Measurements from ENCODE around the gene CREB5.

The CREB5 gene

DNA sequence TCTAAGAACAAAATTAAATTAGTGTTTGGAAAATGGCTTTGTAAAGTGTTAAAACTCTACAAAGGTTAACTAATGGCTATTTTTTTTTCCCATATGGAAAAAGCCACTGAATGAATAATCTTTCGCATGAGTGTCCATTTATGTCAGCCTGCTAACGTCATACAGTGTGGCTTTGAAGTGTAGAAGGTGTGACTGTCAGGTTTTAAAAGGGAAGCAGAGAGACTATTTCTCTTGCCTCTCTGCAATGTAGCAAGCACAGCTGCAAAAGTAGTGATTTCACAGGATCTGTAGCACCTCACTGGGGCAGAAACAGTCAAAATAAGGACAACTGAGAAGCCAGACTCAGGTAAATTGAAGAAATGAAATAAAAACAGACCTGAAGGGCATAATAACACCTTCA is 53.4 kb downstream of the CREB5 start:
- FAIRE-seq: no peak
- no peak for TF ChIP-seq POLR2A (IDR thresholded peaks at IDR 0.05; ENCODE audit: low read depth, low read length)
- DNase-seq (ENCODE audit: insufficient read length, low spot score): no peak

DNA sequence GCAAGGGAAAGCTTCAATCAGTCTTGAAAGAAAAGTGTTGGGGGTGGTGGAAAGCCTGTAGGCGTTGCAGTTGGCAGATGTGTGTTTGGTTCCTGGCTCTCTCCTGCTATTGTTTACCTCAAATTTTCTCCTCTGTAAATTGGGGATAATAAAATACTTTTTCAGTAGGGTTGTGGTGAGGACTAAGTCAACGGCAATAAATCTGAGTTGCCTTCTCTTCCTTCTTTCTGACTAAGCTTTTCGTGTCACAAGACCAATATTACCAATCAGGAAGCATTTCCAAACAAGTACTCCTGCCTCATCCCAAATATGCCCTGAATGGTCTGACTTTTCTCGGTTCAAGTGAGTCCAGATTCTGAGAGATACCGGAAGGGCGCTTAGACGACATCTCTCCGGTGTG is 54.0 kb downstream of the CREB5 start:
- TF ChIP-seq POLR2A (IDR thresholded peaks at IDR 0.05; ENCODE audit: low read depth, low read length): no peak
- FAIRE-seq (no peak), DNase-seq (ENCODE audit: insufficient read length, low spot score) (no peak)

DNA sequence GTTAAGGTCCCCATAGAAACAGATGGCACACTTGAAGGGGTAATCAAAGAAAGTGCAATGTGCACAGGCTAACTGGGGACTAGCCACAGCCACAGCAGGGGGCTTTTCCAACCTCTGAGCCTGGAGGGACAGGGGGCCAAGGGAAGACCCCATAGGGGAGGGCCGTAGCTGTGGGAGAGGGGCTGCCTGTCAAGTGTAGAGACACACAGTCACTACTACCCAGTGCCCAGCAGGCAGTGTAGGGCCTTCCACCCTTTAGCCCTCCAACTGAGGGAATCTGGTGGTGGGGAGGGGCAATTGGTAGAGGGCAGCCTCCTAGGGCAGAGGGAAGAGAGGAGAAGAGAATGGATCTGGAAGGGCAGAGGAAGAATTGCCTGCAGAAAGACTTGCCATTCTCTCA is 54.6 kb downstream of the CREB5 start:
- DNase-seq (ENCODE audit: insufficient read length, low spot score) (no peak), FAIRE-seq (no peak)
- no peak for TF ChIP-seq POLR2A (IDR thresholded peaks at IDR 0.05; ENCODE audit: low read depth, low read length)

DNA sequence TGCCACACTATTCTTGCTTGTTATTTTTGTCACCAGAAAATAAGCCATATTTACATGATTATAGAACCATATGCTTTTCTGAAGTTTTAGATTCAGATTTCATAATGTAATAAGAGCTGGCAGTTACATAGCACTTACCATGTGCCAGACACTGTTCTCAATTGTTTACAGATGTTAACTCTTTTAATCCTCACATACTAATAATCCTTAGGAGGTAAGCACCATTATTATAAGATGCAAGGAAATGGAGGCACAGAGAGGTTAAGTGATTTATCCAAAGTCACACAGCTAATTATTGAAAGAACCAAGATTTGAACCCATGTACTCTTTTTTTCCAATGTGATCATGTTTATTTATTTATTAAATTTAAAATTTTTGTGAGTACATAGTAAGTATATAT is 57.2 kb downstream of the CREB5 start:
- no peak for FAIRE-seq
- DNase-seq (ENCODE audit: insufficient read length, low spot score): no peak
- no peak for TF ChIP-seq POLR2A (IDR thresholded peaks at IDR 0.05; ENCODE audit: low read depth, low read length)

DNA sequence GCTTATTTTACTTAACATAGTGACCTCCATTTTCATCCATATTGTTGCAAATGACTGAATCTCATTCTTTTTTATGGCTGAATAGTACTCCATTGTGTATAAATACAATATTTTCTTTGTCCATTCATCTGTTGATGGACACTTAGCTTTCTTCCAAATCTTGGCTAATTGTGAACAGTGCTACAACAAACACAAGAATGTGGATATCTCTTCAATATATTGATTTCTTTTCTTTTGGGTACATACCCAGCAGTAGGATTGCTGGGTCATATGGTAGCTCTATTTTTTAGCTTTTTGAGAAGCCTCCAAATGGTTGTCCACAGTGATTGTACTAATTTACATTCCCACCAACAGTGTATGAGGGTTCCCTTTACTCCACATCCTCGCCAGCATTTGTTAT is 58.0 kb downstream of the CREB5 start:
- DNase-seq (ENCODE audit: insufficient read length, low spot score): no peak
- FAIRE-seq: no peak
- no peak for TF ChIP-seq POLR2A (IDR thresholded peaks at IDR 0.05; ENCODE audit: low read depth, low read length)

DNA sequence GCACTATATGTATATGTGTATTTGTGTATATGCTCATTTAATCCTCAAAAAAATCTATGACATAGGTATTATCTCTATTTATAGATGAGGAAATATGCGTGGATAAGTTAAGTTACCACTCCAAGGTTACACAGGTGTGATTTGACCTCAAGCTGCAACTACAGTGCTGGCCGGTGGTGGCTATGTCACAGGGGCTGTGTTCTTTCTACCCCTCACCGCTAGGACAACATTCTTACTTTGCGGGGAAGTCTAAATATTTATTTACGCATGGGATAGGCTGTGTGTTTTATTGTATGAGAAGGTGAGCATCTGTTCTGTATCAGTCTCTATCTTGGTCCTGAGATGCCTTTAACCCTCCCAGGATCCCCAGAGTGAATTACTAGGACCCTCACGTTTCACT is 60.0 kb downstream of the CREB5 start:
- FAIRE-seq (no peak), DNase-seq (ENCODE audit: insufficient read length, low spot score) (no peak)
- no peak for TF ChIP-seq POLR2A (IDR thresholded peaks at IDR 0.05; ENCODE audit: low read depth, low read length)

DNA sequence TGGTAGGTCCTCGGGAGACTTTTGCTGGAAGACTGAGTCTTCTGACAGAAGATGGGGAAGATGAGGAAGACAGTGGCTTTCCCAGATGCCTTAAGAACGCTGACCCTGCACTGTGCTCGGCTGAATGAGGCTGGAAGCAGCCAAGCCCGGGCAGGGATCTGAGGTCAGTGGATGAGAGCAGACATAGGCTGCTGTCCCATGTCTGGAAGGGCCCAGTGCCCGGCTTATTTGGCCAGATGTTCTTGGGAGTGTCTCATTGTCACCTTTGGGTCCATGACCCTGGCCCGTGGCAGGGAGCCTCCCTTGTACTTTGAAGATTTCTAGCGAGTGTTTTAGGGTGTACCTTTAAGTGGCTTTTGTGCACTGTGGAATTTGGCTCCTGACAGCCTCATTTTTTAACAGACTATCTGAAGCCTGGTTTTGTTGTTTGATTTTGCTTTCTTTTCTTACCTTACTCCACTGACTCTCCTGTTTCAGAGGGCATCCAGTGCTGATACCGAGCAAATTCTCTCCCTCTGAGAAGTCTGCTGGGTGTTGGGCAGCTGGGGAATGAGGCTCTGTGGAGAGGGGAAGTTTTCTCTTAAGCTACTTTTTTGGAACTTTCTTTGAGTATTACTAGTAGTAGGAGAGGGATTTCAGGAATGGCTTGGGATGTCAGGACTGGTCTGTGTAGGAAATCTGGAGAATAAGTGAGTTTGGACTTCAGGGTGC is 61.4 kb downstream of the CREB5 start:
- DNase-seq (ENCODE audit: insufficient read length, low spot score) (no peak), FAIRE-seq (no peak)
- TF ChIP-seq POLR2A (IDR thresholded peaks at IDR 0.05; ENCODE audit: low read depth, low read length): no peak

DNA sequence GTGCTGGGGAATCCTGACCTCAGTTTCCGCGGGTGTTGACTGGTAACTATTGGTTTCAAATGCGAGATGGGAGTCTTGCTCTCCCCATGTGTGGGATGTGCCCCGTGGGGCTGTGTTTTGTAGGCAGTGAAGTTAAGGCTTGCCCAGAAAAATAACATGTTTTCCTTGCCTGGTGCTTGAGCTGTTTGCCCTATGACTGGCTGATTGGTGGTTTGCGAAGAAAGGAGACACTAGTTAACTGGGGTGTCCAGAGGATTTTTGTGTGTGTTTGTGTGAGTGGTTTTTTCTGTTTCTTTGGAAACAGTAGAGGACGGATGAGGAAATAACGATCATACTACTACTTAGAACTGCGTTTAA is 61.9 kb downstream of the CREB5 start:
- FAIRE-seq: no peak
- TF ChIP-seq POLR2A (IDR thresholded peaks at IDR 0.05; ENCODE audit: low read depth, low read length): no peak
- no peak for DNase-seq (ENCODE audit: insufficient read length, low spot score)

DNA sequence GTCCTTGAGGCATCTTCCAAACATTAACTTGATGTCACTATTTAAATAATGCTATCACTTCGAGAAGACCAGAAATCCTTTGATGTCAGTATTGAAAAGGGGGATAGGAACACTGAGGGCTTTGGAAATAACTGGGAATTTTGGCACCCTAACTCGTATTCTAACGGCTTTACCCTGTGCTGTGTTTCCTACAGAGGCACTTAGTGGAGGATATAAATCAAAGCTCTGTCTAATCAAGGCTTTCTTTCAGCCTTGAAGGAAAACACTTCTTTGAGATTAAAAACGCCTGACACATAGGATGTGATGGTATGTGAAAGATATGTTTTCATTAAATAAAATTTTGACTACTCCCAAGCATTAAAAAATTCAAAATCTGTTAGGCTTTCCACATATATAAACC is 62.3 kb downstream of the CREB5 start:
- DNase-seq (ENCODE audit: insufficient read length, low spot score): no peak
- no peak for TF ChIP-seq POLR2A (IDR thresholded peaks at IDR 0.05; ENCODE audit: low read depth, low read length)
- no peak for FAIRE-seq

DNA sequence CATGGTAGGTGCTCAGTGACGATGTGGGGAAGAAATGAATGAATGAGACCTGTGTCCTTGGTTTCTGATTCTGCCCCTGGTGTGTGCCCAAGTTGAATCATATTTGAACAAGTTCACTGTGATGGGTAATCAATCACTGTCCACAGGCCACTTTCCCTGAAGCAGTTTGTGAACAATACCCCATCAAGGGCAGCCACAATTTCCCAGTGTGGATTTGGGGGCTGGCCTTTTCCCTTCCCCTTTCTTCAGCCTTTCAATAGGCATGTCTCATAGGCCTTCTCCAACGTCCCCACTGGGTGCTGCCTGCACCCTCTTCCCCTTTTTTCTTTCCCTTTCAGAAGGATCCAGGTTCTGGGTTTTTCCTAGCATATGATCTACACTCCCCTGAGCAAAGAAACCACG is 64.7 kb downstream of the CREB5 start:
- TF ChIP-seq POLR2A (IDR thresholded peaks at IDR 0.05; ENCODE audit: low read depth, low read length): no peak
- DNase-seq (ENCODE audit: insufficient read length, low spot score) (no peak), FAIRE-seq (no peak)

DNA sequence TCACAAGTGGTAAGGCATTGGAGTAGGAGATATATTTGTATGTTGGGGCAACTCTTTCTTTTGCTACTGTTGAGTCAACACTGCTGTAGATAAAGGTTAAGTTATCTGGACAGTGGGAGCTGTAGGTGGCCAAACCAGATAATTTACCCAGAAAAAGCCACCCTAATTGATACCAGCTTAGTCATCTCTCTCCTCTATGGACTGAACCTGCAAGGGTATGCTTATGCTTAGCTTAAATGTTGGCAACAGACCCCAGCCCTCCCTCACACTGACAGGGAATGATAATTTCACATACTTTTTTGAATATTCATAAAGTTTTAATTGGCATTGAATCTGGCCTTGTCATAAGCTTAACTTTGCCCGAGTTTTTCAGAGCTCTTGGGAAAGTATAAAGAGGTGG is 66.3 kb downstream of the CREB5 start:
- DNase-seq (ENCODE audit: insufficient read length, low spot score): no peak
- no peak for TF ChIP-seq POLR2A (IDR thresholded peaks at IDR 0.05; ENCODE audit: low read depth, low read length)
- FAIRE-seq: no peak

DNA sequence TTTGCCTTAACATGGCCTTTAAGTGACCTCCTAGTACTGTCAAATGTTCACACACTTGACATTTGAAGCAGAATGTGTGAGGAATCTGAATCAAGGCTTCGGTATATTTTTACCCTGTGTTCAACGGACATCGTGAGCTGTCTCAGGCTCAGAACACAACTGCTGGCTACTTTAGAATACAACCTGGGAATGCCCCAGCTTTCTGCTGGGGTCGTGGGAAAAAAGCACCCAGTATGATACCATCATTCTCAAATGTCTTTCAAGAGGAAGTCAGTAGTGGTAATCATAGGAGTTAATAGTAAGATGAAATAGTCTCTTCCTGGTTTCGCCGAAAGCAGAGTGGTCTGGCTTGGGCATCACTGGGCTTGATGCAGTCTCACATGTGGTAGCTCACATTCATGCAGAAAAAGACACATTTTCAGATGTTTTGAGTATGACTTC is 67.2 kb downstream of the CREB5 start:
- DNase-seq (ENCODE audit: insufficient read length, low spot score): no peak
- TF ChIP-seq POLR2A (IDR thresholded peaks at IDR 0.05; ENCODE audit: low read depth, low read length): no peak
- FAIRE-seq: no peak

DNA sequence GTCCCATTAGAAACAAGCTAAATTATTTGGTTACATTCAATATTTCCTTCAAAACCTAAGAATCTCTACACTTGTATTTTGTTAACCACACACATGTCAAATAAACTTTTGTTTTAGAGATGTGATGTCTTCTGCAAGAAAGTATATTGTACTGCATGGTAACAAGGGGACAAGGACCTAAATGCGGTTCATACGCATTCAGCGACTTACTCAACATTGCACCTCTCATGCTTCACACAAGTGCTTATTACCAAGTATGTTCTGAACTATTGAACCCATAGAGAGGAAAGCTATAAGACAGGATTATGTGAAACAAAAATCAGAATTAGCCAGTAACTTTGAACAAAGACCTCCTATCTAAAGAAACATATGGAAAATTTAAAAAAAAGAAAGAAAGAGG is 68.3 kb downstream of the CREB5 start:
- no peak for DNase-seq (ENCODE audit: insufficient read length, low spot score)
- FAIRE-seq: no peak
- TF ChIP-seq POLR2A (IDR thresholded peaks at IDR 0.05; ENCODE audit: low read depth, low read length): no peak

DNA sequence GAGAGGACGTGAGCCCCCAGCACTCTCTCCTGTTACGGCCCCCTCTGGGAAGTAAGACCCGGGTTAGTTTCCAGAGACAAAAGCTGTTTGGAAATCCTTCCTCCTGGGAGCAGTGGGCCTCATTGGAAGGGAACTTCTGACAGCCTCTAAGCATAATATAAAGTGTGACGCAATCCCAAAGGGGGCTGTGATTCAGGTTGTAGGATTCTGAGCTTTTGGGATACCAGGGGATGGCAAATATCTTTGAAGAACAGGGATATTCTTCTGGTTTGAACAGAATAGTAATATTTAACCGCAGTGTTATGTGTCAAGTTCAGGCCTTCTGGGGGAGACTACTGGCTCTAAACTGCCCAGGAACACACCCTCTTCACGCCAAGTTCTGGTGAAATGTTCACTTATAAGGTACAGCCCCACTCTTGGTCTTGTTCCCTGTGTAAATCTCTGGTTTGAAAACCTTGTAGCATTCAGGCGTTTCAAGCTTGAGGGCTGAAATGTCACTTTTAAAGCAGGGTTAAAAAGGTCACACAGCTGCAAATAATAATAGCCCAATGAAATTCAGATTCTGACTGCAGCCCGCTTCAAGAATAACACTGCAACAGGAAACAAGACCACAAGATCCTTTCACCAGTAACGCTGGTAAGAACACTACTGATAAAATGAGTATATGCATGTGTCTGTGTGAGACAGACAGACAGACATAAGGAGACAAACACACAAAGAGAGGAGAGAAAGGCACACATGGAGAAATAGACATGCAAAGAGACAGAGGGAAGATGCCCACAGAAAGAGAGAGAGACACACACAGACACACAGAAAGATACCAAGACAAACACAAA is 69.0 kb downstream of the CREB5 start:
- DNase-seq (ENCODE audit: insufficient read length, low spot score): no peak
- no peak for TF ChIP-seq POLR2A (IDR thresholded peaks at IDR 0.05; ENCODE audit: low read depth, low read length)

DNA sequence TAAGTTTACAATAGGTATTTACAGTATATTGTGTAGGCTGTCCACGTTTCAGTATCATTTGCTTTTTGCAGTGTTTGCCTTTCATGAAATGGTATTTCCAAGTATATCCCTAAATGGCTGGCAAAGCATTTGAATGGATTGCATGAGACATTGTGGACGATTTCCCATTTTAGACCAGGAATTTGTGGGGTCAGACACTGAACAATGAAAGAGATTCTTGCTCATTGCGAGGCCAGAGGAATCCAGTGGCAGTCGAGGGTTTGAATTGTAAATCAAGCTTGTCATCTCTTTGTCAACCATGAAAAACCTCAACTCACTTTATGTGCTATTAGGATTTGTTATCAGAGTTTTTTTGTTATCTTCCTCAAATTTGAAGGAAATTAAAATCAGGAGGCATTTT is 70.8 kb downstream of the CREB5 start:
- FAIRE-seq (no peak), DNase-seq (ENCODE audit: insufficient read length, low spot score) (no peak)

More for the DNA sequence above, 69.0 kb downstream of the CREB5 start:
- no peak for FAIRE-seq

More for the DNA sequence above, 70.8 kb downstream of the CREB5 start:
- no peak for TF ChIP-seq POLR2A (IDR thresholded peaks at IDR 0.05; ENCODE audit: low read depth, low read length)
